ENCODE measurements around the gene CAMTA2.

Gene CAMTA2

DNA sequence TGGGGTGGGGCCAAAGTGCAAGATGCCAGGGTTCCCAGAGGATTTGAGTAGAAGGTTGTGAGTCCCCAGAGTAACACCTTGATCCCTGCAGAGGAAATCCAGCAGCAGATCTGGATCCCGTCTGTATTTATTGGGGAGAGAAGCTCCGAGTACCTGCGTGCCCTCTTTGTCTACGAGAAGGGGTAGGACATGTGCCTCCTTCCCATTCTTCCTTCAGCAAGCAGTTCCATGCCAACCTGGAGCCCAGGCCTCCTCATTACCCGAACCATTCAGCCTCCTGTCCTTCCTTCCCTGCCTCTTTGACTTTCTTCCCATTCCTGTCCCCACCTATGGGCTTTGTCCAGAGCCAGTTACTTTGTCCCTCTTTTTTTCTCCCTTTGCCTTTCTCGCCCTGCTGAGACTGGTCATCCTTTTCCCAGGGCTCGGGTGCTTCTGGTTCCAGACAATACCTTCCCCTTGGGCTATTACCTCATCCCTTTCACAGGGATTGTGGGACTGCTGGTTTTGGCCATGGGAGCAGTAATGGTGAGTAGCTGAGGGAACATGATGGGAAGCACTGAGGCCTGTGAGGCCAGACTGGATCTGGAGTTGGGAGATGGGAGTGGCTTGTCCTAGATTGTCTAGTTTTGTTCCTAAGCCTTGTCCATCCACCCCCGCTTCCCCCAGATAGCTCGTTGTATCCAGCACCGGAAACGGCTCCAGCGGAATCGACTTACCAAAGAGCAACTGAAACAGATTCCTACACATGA is 44.5 kb downstream of the CAMTA2 start:
- no peak for DNase-seq (ENCODE audit: low read depth)
- no peak overlapping the region for H3K4me3 ChIP-seq (ENCODE audit: low read length)
- TF ChIP-seq, protein P1, sequence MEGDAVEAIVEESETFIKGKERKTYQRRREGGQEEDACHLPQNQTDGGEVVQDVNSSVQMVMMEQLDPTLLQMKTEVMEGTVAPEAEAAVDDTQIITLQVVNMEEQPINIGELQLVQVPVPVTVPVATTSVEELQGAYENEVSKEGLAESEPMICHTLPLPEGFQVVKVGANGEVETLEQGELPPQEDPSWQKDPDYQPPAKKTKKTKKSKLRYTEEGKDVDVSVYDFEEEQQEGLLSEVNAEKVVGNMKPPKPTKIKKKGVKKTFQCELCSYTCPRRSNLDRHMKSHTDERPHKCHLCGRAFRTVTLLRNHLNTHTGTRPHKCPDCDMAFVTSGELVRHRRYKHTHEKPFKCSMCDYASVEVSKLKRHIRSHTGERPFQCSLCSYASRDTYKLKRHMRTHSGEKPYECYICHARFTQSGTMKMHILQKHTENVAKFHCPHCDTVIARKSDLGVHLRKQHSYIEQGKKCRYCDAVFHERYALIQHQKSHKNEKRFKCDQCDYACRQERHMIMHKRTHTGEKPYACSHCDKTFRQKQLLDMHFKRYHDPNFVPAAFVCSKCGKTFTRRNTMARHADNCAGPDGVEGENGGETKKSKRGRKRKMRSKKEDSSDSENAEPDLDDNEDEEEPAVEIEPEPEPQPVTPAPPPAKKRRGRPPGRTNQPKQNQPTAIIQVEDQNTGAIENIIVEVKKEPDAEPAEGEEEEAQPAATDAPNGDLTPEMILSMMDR (IDR thresholded peaks at IDR 0.05; ENCODE audit: insufficient read depth, low read depth, low read length, missing control alignments): no peak

DNA sequence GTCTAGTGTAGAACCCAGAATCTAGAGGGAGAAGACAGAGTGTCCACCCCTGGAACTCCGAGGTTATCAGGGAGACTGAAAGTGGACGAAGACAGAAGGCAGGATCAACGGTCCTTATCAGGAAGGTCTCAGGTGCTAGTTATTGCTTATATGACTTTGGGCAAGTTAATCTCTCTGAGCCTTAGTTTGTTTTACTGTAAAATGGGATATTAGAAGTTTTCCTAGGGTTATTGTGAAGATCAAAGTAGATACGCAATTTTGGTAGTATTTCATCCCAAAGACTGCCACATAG is 46.2 kb downstream of the CAMTA2 start:
- TF ChIP-seq, protein P1 (IDR thresholded peaks at IDR 0.05; ENCODE audit: insufficient read depth, low read depth, low read length, missing control alignments): no peak
- peak overlapping the region; percentile 96 for H3K4me3 ChIP-seq (ENCODE audit: low read length)
- DNase-seq (ENCODE audit: low read depth): no peak

DNA sequence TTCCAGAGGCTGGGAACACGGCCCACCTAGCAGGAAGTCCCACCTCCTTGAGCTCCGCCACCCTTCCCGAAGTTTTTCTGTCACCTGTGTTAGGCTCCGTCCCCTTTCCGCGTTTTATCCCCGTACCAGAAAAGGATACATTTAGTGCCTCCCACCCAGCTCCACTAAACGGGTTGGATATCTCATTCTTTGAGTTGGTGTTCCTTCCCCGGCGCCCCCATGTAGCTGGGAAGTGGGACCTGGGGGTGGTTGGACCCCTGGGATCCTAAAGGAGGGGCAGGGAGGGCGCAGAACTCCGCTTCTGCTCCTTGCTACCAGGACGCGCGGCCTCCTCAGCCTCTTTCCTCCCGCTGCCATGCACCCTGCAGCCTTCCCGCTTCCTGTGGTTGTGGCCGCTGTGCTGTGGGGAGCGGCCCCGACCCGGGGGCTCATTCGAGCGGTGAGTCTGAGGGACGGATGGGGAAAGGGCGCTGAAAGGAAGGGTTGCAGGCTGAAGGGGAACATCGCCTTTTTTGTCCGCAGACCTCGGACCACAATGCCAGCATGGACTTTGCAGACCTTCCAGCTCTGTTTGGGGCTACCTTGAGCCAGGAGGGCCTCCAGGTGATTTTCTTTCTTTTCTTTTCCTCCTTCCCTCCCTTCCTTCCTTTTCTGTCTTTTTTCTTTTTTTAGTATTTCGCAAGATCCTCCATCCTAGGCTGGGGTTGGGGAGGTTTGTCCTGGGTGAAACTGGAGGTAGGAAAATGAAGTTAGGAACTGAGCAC is 46.7 kb downstream of the CAMTA2 start:
- TF ChIP-seq, protein P1 (IDR thresholded peaks at IDR 0.05; ENCODE audit: insufficient read depth, low read depth, low read length, missing control alignments): no peak
- H3K4me3 ChIP-seq (ENCODE audit: low read length): peak overlapping the region; percentile 96
- DNase-seq (ENCODE audit: low read depth): peak; percentile 90

DNA sequence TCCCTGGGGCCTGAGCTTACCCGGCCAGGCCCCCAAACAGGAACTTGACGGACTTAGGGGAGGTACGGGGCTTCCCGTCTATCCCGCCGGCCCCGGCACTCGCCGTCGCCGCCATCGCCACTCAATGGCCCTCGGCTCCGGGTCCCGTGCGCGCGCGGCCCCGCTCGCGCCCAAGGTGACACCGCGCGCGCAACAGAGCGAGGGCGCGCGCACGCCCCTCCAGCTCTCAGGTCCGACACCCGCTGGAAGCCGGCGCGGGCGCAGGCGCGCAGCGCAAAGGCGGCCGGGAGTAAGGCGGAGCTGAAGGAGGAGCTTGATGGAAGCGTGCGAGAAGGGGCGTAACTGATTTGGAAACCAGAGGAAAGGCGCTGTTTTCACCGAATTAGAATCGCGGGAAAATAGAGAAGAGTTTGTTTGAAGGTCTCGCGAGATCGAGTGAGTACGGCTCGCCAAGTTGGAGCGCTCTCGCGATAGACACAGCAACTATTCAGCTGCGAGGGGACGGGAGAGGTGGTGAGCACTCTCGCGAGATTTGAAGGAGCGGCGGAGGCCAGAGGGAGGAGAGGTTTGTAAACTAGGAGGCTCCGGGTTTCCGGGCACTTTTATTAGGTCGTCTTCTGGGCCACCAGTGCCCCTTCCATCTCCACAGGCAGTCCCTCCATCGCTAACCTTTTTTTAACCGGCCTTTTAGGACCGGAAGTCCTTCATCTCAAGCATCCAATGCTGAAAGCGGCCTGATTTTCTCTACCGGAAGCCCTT is 47.5 kb downstream of the CAMTA2 start, which contains the start of the genes RNF167 and SLC25A11:
Gene RNF167 (plus strand): TSS at position 473 of the 759 bp plus-strand sequence. CDS start 642 bp downstream, outside the sequence.
Gene SLC25A11 (minus strand): TSS at position 251 of the 759 bp plus-strand sequence. CDS start 136 bp downstream, at position 115.
- DNase-seq (ENCODE audit: low read depth): peak; percentile 99
- TF ChIP-seq, protein P1 (IDR thresholded peaks at IDR 0.05; ENCODE audit: insufficient read depth, low read depth, low read length, missing control alignments): no peak
- peak within 1 kb of the TSS; percentile 96 for H3K4me3 ChIP-seq (ENCODE audit: low read length)

DNA sequence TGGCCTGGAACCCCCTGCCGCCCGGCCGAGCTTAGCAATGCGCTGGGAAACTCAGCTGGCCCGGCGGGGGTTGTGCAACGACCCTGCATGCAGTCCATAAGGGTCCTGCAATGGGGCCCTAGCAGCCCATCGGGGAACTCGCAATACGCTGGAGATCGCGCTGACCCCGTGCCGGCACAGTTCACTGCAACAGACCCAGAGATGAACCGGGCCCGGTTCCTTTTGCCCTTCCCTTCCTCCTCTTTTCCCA is 48.0 kb downstream of the CAMTA2 start:
- TF ChIP-seq, protein P1 (IDR thresholded peaks at IDR 0.05; ENCODE audit: insufficient read depth, low read depth, low read length, missing control alignments): no peak
- H3K4me3 ChIP-seq (ENCODE audit: low read length): peak overlapping the region; percentile 96
- DNase-seq (ENCODE audit: low read depth): no peak

DNA sequence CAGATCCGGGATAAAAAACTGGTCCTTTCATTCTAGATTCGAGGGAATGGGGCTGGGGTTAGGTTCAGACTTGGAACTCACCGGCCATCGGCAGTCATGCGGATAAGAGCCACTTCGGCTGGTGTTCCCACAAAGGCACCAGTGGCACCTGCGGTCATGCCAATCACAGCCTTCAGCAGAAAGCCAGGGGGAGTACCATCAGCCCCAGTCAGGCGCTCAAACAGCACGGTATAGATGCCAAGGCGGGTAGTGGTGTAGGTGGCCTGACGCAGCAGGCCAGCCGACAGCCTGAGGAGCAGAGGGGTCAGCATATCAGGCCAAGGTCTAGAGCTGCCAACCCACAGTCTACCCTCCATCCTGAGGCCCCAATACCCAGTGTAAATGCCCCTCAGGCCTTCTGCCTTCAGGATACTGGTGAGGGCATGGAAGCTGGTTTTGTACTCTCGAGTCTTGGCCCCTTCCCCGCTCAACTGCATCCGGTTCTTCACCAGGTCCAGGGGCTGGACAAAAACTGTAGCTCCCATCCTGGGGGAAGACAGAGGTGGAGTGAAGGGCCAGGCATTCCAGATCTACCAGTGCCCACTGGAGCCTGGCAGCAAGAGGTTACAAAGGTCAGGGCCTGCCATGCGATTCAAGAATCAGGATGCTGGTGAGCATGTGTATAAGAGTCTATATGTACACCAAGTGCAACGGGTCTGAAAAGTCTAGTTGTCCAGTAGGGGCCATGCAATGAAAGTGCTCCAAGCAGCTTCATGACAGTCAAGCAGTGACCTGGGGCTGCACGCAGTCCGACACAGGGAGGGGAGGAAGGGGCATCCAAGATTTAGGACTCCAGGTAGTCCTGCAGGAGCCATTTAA is 48.6 kb downstream of the CAMTA2 start:
- DNase-seq (ENCODE audit: low read depth): no peak
- TF ChIP-seq, protein P1 (IDR thresholded peaks at IDR 0.05; ENCODE audit: insufficient read depth, low read depth, low read length, missing control alignments): no peak
- peak overlapping the region; percentile 96 for H3K4me3 ChIP-seq (ENCODE audit: low read length)

All from epithelial cell of esophagus (primary cell).